CD4-positive, alpha-beta memory T cell (primary cell): ENCODE data around the gene QRICH2. TPM values are rescaled to one million over a fixed set of nuclear protein-coding genes. Genes with fewer than 3 reads are reported as not detected.
A peak's percentile ranks its signal among the peaks of the same experiment; 100 is the strongest.
"Not testable (repeated sequence)": the region's sequence is repeated elsewhere in the genome, so short reads cannot be mapped to it uniquely, and the experiment has no call there.

Experiments used
- CTCF ChIA-PET: fragments of 350-600 bp; sonication (Branson Sonifier 250); formaldehyde crosslinking; loops from one replicate; lab custom pipeline; 2021; ENCODE audit warnings: inconsistent platforms; ENCODE audit not compliant: partially characterized antibody; lab: Charles Lee
- POLR2A ChIA-PET: fragments of 350-600 bp; sonication (Branson Sonifier 250); formaldehyde crosslinking; loops from one replicate; lab custom pipeline; 2021; ENCODE audit not compliant: partially characterized antibody; lab: Charles Lee
- DNase-seq, 5 donors: peaks; one replicate each; pipeline versions ENCODE4 v3.0.0 to v3.0.0-alpha.2; 2020 to 2022; ENCODE audit warnings: mixed read lengths in 1 of 5
- H3K27ac ChIP-seq: one replicate; pipeline ENCODE4 v1.7.0; 2013; ENCODE audit warnings: low read depth, low read length
- H3K27me3 ChIP-seq: 2 replicates; pipeline ENCODE4 v1.7.0; 2013; ENCODE audit warnings: mild to moderate bottlenecking, low read length, moderate library complexity; ENCODE audit not compliant: insufficient read depth
- H3K36me3 ChIP-seq: 2 replicates; pipeline ENCODE4 v1.7.0; 2013; ENCODE audit warnings: mild to moderate bottlenecking, low read length, moderate library complexity; ENCODE audit not compliant: insufficient read depth
- H3K4me1 ChIP-seq: 2 replicates; pipeline ENCODE4 v1.7.0; 2013; ENCODE audit warnings: mild to moderate bottlenecking, low read length, moderate library complexity; ENCODE audit not compliant: insufficient read depth
- H3K4me3 ChIP-seq, 2 donors: one replicate each; pipeline ENCODE4 v1.7.0; 2013; ENCODE audit warnings: low read length in 2 of 2, mild to moderate bottlenecking in 1 of 2
- H3K9me3 ChIP-seq, 2 donors: one replicate each; pipeline ENCODE4 v1.7.0; 2013; ENCODE audit warnings: low read length in 2 of 2, control low read depth in 1 of 2; ENCODE audit not compliant: control insufficient read depth in 1 of 2
- H3K27ac Mint-ChIP-seq, 7 donors: one replicate each; pipeline ENCODE4 v1.8.0; 2020 to 2021; ENCODE audit warnings: mixed read lengths in 7 of 7, mild to moderate bottlenecking in 6 of 7, inconsistent platforms in 3 of 7, moderate library complexity in 3 of 7
- H3K27me3 Mint-ChIP-seq, 2 donors: one replicate each; pipeline ENCODE4 v1.8.0; 2020 to 2021; ENCODE audit warnings: mixed read lengths in 2 of 2
- H3K36me3 Mint-ChIP-seq, 2 donors: one replicate each; pipeline ENCODE4 v1.8.0; 2020 to 2021; ENCODE audit warnings: mixed read lengths in 2 of 2, inconsistent platforms in 1 of 2, mild to moderate bottlenecking in 1 of 2
- H3K4me1 Mint-ChIP-seq, 4 donors: one replicate each; pipeline ENCODE4 v1.8.0; 2020 to 2021; ENCODE audit warnings: mixed read lengths in 4 of 4, mild to moderate bottlenecking in 1 of 4
- H3K4me3 Mint-ChIP-seq, 8 donors: one replicate each; pipeline ENCODE4 v1.8.0; 2020 to 2021; ENCODE audit warnings: mixed read lengths in 8 of 8, mild to moderate bottlenecking in 7 of 8, moderate library complexity in 6 of 8, inconsistent platforms in 3 of 8
- H3K9me3 Mint-ChIP-seq, 8 donors: one replicate each; pipeline ENCODE4 v1.8.0; 2020 to 2021; ENCODE audit warnings: mixed read lengths in 8 of 8, mild to moderate bottlenecking in 5 of 8, inconsistent platforms in 3 of 8, moderate library complexity in 1 of 8
- intact Hi-C: fragments of 100-400 bp; cut with micrococcal nuclease; formaldehyde crosslinking; loops from one replicate; pipeline ENCODE4 v1.15.1; 2023
- polyA plus RNA-seq, 2 donors: library from polyadenylated mRNA; unstranded; fragments of 300-500 nt; fragmentation: Illumina TruSeq; gene quantifications; one replicate each; pipeline ENCODE4 v1.2.3, GENCODE V29; 2021
- total RNA-seq, 2 experiments: library from RNA; stranded (reverse); gene quantifications; one replicate each; pipeline ENCODE4 v1.2.3, GENCODE V29; 2021

The QRICH2 gene
- total and polyA plus RNA-seq, 4 experiments from 2014 or later = 0.21 to 5.5 (median 2.9) TPM

DNA sequence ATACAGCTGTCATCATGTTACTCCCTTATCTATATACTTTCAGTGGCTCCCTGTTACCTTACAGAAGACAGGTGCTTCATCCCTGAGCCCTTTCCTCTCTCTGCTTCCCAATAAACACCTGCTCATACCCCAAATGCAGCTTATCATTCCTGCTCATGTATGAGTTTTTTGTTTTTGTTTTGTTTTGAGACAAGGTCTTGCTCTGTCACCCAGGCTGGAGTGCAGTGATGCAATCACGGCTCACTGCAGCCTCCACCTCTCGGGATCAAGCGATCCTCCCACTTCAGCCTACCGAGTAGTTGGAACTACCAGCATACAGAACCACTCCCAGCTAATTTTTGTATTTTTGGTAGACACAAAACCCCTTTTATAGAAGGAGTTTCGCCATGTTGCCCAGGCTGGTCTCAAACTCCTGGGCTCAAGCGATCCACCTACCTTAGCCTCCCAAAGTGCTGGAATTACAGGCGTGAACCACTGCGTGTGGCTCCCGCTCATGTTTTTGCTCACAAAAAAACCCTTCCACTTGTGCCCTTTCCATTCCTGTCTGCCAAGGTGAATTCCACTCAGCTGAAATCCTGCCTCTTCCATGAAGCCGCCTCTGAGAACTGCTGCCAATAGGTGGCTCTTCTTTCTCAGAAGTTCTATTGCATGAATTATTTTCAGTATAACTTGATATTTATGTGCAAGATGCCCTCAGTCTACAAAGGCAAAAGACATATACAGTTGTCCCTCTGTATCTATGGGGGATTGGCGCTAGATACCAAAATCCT, 59.9 kb downstream of the QRICH2 start:
- H3K27me3 ChIP-seq = no peaks in the 10 kb centered on the region
- no peak overlapping the region for H3K4me3 ChIP-seq
- no peak overlapping the region for H3K27ac ChIP-seq
- H3K9me3 ChIP-seq = no peaks in the 10 kb centered on the region
- H3K4me1 ChIP-seq = peaks cover 75% of the 10 kb centered on the region
- Mint-ChIP-seq H3K27ac (peak overlapping the region; percentile 20 to 93 (median 81)), H3K4me1 (peaks cover 31 to 81% (median 56%) of the 10 kb centered on the region in 4 donors), H3K36me3 (no peaks in the 10 kb centered on the region), H3K4me3 (peak overlapping the region in 2 of 8 donors; percentile 58 to 68), H3K27me3 (no peaks in the 10 kb centered on the region), H3K9me3 (no peaks in the 10 kb centered on the region)
- intact Hi-C loops = no loop called here
- POLR2A ChIA-PET = interaction anchor here (1.1 to 19.8 kb wide), 6 partner anchors 8 to 107 kb away, joined by 3 to 620 read pairs (median 24); partner anchors contain the start of genes FOXJ1 and UBALD2
- no peaks in the 10 kb centered on the region for H3K36me3 ChIP-seq
- no peak for DNase-seq
- CTCF ChIA-PET = interaction anchor here (0.9 to 2.5 kb wide), 8 partner anchors 9 to 69 kb away, joined by 3 to 14 read pairs (median 6); no protein-coding TSS in a partner anchor

DNA sequence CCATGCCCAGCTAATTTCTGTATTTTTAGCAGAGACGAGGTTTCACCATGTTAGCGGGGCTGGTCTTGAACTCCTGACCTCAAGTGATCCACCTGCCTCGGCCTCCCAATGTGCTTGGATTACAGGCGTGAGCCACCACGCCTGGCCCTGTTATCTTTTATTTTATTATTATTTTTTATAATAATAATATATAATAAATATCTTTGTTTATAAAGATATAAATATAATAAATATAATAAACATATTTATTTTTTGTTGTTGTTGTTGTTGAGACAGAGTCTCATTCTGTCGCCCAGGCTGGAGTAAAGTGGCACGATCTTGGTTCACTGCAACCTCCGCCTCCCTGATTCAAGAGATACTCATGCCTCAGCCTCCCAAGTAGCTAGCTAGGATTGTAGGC, 60.8 kb downstream of the QRICH2 start:
- H3K4me3 Mint-ChIP-seq = no peak overlapping the region
- Histone ChIP-seq H3K9me3 (no peaks in the 10 kb centered on the region), H3K27ac (no peak overlapping the region), H3K4me3 (no peak overlapping the region), H3K4me1 (peaks cover 68% of the 10 kb centered on the region), H3K27me3 (no peaks in the 10 kb centered on the region), H3K36me3 (no peaks in the 10 kb centered on the region)
- H3K27ac Mint-ChIP-seq = peak overlapping the region in 3 of 7 donors; percentile 56 to 93 (median 59)
- POLR2A ChIA-PET = interaction anchor here (0.7 to 19.8 kb wide), 9 partner anchors 9 to 126 kb away, joined by 3 to 620 read pairs (median 9); partner anchors contain the start of genes FOXJ1 and UBALD2
- no peaks in the 10 kb centered on the region for H3K36me3 Mint-ChIP-seq
- CTCF ChIA-PET = interaction anchor here (0.8 to 2.5 kb wide), 11 partner anchors 10 to 121 kb away, joined by 3 to 14 read pairs (median 5); no protein-coding TSS in a partner anchor
- DNase-seq = no peak
- H3K4me1 Mint-ChIP-seq = peaks cover 27 to 81% (median 54%) of the 10 kb centered on the region in 4 donors
- intact Hi-C loops = no loop called here
- no peaks in the 10 kb centered on the region for H3K27me3 Mint-ChIP-seq
- H3K9me3 Mint-ChIP-seq = no peaks in the 10 kb centered on the region

DNA sequence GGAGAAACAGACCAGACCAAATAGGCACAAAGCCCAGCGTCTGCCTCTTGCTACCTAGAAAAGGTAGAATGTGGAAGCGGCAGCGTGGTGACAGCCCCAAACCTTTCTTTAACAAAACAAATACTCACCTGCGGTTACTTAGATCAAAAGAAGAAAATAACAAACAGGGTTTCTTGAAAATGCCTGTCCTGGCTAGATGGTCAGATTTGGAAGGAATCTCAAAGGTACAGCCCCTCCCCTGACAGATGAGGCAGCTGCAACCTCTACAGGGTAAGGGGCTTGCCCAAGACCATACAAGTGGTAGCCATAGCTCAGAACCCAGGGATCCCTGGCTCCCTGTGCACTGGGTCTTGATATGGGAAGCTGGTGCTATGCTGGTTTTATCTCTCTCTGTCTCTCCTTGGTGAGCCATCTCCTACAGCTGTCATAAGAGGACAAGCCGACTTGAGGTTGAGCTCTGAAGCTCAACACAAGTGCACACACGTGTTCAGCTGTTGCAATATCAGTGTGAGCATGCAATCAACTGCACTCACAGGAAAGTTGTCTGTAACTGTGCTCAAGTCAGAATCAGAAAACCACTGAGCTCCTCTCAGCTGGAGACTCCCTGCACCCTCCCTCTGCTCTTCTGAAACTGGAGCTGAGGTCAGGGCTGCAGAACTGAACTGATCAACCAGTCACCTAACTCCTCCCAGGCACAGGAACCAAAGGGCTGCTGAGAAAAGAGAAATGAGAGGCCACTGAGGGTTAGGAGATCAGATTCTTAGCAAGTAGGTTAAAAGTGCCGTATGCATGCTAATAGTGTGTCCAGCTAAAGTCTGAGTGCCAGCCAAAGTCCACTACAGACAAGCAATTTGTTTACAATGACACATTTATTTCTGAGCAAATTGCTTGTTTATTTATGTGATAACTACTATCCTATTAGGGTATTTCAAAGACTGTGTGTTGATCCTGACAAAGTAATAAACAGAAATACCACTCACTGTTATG, 61.7 kb downstream of the QRICH2 start:
- Histone ChIP-seq H3K9me3 (no peaks in the 10 kb centered on the region), H3K4me3 (peak overlapping the region in 1 of 2 donors; percentile 11), H3K36me3 (no peaks in the 10 kb centered on the region), H3K27me3 (no peaks in the 10 kb centered on the region), H3K27ac (peak overlapping the region; percentile 25), H3K4me1 (peaks cover 67% of the 10 kb centered on the region)
- H3K27me3 Mint-ChIP-seq = no peaks in the 10 kb centered on the region
- H3K27ac Mint-ChIP-seq = peak overlapping the region; percentile 71 to 94 (median 91)
- H3K9me3 Mint-ChIP-seq = peaks cover 0 to 2% (median 0%) of the 10 kb centered on the region in 8 donors
- DNase-seq = peak; percentile 47 to 61 (median 58)
- H3K4me1 Mint-ChIP-seq = peaks cover 18 to 81% (median 50%) of the 10 kb centered on the region in 4 donors
- ChIA-PET CTCF (interaction anchor here (0.6 to 2.5 kb wide), 21 partner anchors 9 to 126 kb away, joined by 3 to 14 read pairs (median 4); partner anchors contain the start of gene UBALD2), POLR2A (interaction anchor here (0.6 to 19.8 kb wide), 13 partner anchors 10 to 125 kb away, joined by 3 to 620 read pairs (median 6); partner anchors contain the start of gene UBALD2)
- intact Hi-C loops = loop anchor here (1.0 kb wide), 1 partner anchor 18 kb away; no protein-coding TSS in a partner anchor
- H3K36me3 Mint-ChIP-seq = no peaks in the 10 kb centered on the region
- H3K4me3 Mint-ChIP-seq = peak overlapping the region in 7 of 8 donors; percentile 59 to 85 (median 83)

DNA sequence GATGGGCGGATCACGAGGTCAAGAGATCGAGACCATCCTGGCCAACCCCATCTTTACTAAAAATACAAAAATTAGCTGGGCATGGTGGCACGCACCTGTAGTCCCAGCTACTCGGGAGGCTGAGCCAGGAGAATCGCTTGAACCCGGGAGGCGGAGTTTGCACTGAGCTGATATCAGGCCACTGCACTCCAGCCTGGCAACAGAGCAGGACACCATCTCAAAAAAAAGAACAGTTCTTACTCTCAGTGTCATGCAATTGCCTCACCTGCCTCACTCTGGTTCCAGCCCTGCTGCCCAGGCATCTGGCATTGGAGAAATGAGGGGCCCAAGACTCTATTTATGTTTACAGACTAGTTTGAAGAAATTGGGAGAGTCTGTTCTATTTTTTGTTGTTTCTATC, 63.4 kb downstream of the QRICH2 start:
- H3K9me3 Mint-ChIP-seq, intact Hi-C loops, H3K4me3 ChIP-seq, H3K27me3 ChIP-seq, H3K9me3 ChIP-seq, H3K27ac ChIP-seq, H3K36me3 ChIP-seq, H3K27me3 Mint-ChIP-seq, H3K36me3 Mint-ChIP-seq, DNase-seq: not testable (repeated sequence)
- peaks cover 68% of the 10 kb centered on the region for H3K4me1 ChIP-seq
- POLR2A ChIA-PET = interaction anchor here (1.0 to 19.8 kb wide), 4 partner anchors 11 to 99 kb away, joined by 3 to 620 read pairs (median 31); partner anchors contain the start of gene UBALD2
- CTCF ChIA-PET = interaction anchor here (0.7 to 2.5 kb wide), 4 partner anchors 10 to 93 kb away, joined by 3 to 7 read pairs (median 4); no protein-coding TSS in a partner anchor
- Mint-ChIP-seq H3K4me1 (peaks cover 24 to 74% (median 52%) of the 10 kb centered on the region in 4 donors), H3K4me3 (peak overlapping the region in 1 of 8 donors; percentile 50), H3K27ac (peak overlapping the region in 3 of 7 donors; percentile 43 to 92 (median 72))

DNA sequence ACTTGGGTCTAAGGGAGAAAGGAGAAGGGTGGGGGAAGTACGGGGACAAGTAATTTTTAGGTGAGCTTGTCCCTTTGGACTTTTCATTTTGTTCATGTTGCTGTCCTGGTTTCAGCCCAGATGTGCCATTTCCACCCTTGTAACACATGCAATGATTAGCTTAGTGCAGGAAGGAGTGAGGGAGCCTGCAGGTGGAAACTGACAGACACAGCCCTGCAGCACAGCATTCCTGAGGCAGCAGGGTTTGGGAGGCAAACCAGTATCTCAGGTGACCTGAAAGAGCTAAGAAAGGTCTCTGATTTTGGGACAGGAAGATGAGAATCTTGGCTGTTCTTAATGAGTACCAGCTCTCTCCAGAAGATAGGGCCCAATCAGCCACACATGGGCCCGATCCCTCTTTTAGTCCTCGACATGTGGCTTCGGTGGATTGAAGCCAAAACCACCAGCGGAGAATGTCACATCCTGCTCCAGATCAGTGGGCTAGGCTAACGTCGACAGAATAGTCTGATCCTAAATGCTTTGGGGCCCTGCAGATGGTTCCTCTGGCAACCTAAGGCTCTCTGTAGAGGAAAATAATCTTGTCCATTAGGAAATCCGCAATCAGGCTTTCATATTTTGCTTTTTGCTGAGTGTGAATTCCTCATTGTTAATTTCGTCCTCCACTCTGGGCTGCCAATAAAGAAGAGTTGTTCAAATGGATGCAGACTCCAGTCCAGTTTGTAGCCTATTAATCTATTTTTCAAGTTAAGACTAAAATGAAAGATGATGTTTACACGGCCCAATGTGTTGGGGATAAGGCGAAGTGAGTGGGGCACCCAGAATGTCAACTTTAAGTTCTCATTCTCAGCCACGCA, 64.0 kb downstream of the QRICH2 start:
- no peak for DNase-seq
- no peaks in the 10 kb centered on the region for H3K27me3 ChIP-seq
- Mint-ChIP-seq H3K27me3 (no peaks in the 10 kb centered on the region), H3K27ac (peak overlapping the region; percentile 15 to 92 (median 66)), H3K4me1 (peaks cover 26 to 77% (median 56%) of the 10 kb centered on the region in 4 donors), H3K36me3 (peaks cover 0 to 3% of the 10 kb centered on the region in 2 donors), H3K4me3 (peak overlapping the region in 5 of 8 donors; percentile 10 to 56 (median 50)), H3K9me3 (peaks cover 0 to 2% (median 0%) of the 10 kb centered on the region in 8 donors)
- H3K36me3 ChIP-seq = no peaks in the 10 kb centered on the region
- no peak overlapping the region for H3K4me3 ChIP-seq
- H3K27ac ChIP-seq = no peak overlapping the region
- CTCF ChIA-PET = interaction anchor here (0.7 to 2.5 kb wide), 6 partner anchors 10 to 123 kb away, joined by 3 to 7 read pairs (median 4); no protein-coding TSS in a partner anchor
- POLR2A ChIA-PET = interaction anchor here (0.6 to 19.8 kb wide), 7 partner anchors 8 to 64 kb away, joined by 3 to 620 read pairs (median 6); partner anchors contain the start of gene UBALD2
- intact Hi-C loops = no loop called here
- H3K4me1 ChIP-seq = peaks cover 68% of the 10 kb centered on the region
- no peaks in the 10 kb centered on the region for H3K9me3 ChIP-seq
